Hepatocyte (in vitro differentiated cells): Measurements from ENCODE around the gene PPP1R9A. TPM values are rescaled to one million over a fixed set of nuclear protein-coding genes. Genes with fewer than 3 reads are reported as not detected.
A peak's percentile ranks its signal among the peaks of the same experiment; 100 is the strongest.

Source experiments
- DNase-seq: peaks from one replicate; pipeline ENCODE4 v3.0.0-alpha.2; 2016; ENCODE audit warnings: low spot score
- H2AFZ ChIP-seq: fragments of 200-600 bp; sonication (generic); 2 replicates; pipeline ENCODE4 v1.6.0; 2016; ENCODE audit warnings: antibody characterized with exemption, mild to moderate bottlenecking
- H3K27ac ChIP-seq: fragments of 200-600 bp; sonication (generic); 2 replicates; pipeline ENCODE4 v1.5.1; 2016; ENCODE audit warnings: mild to moderate bottlenecking
- H3K27me3 ChIP-seq: fragments of 200-600 bp; sonication (generic); 2 replicates; pipeline ENCODE4 v1.6.1; 2016
- H3K36me3 ChIP-seq: fragments of 200-600 bp; sonication (generic); replicated peaks from 2 replicates; pipeline ENCODE4 v1.5.1; 2016; ENCODE audit warnings: low read depth; ENCODE audit not compliant: insufficient read depth
- H3K4me1 ChIP-seq: fragments of 200-600 bp; sonication (generic); 2 replicates; pipeline ENCODE4 v1.5.1; 2016; ENCODE audit warnings: mild to moderate bottlenecking, moderate library complexity; ENCODE audit not compliant: insufficient read depth
- H3K4me2 ChIP-seq: fragments of 200-600 bp; sonication (generic); 2 replicates; pipeline ENCODE4 v1.6.0; 2016
- H3K4me3 ChIP-seq: fragments of 200-600 bp; sonication (generic); 2 replicates; pipeline ENCODE4 v1.5.1; 2016; ENCODE audit warnings: mild to moderate bottlenecking
- H3K79me2 ChIP-seq: fragments of 200-600 bp; sonication (generic); 2 replicates; pipeline ENCODE4 v1.6.0; 2017; ENCODE audit warnings: mild to moderate bottlenecking
- H3K9me2 ChIP-seq: fragments of 200-600 bp; sonication (generic); replicated peaks from 2 replicates; pipeline ENCODE4 v1.6.0; 2017; ENCODE audit warnings: mild to moderate bottlenecking; ENCODE audit not compliant: insufficient read depth
- H3K9me3 ChIP-seq: fragments of 200-600 bp; sonication (generic); 2 replicates; pipeline ENCODE4 v1.5.1; 2016; ENCODE audit warnings: low read depth, mild to moderate bottlenecking
- H4K20me1 ChIP-seq: fragments of 200-600 bp; sonication (generic); 2 replicates; pipeline ENCODE4 v1.6.0; 2016; ENCODE audit warnings: mild to moderate bottlenecking; ENCODE audit not compliant: insufficient read depth, poor library complexity, severe bottlenecking
- EZH2 ChIP-seq: fragments of 200-600 bp; sonication (generic); IDR thresholded peaks from 2 replicates; pipeline ENCODE4 v1.6.1; 2016; ENCODE audit warnings: antibody characterized with exemption, mild to moderate bottlenecking, borderline replicate concordance
- EZH2phosphoT487 ChIP-seq: fragments of 200-600 bp; sonication (generic); IDR thresholded peaks from one replicate; pipeline ENCODE4 v1.6.1; 2018; ENCODE audit warnings: antibody characterized with exemption, mild to moderate bottlenecking, low read depth, moderate library complexity; ENCODE audit not compliant: unreplicated experiment, severe bottlenecking
- WGBS: methylation state at CpG from one replicate; pipeline ENCODE4 v1.1.6; 2016; ENCODE audit warnings: low lambda C conversion rate; ENCODE audit errors: missing lambda C conversion rate; 5-methylcytosine and 5-hydroxymethylcytosine counted together
- polyA plus RNA-seq: library from polyadenylated mRNA; unstranded; fragments of >200 nt; fragmentation: Nextera tagmentation; extraction: Ambion mirVana; gene quantifications from 2 replicates; pipeline ENCODE4 v1.2.1, GENCODE V29; 2016
- total RNA-seq: library from RNA; depleted of rRNA; stranded (reverse); fragments of >200 nt; gene quantifications from 2 replicates; pipeline ENCODE4 v1.2.3, GENCODE V29; 2014
- TF ChIP-seq, protein P1 (sequence below): fragments of 200-600 bp; sonication (generic); IDR thresholded peaks from 2 replicates; pipeline ENCODE4 v1.5.1; 2016; ENCODE audit warnings: antibody characterized with exemption, mild to moderate bottlenecking; ENCODE audit not compliant: poor library complexity

Gene PPP1R9A
- total and polyA plus RNA-seq, 2 experiments from 2014 or later: 11.7 to 25.7 TPM

- H2AFZ ChIP-seq: no peak overlapping the region
- no peak for DNase-seq
Observed at GRCh38 chr7:95238252-95238943, 331.0 kb downstream of the PPP1R9A start.

GRCh38 chr7:95240921-95241320 lies 333.5 kb downstream of the PPP1R9A start:
- H3K9me3 ChIP-seq: no peaks in the 10 kb centered on the region
- H3K79me2 ChIP-seq: no peaks in the 10 kb centered on the region
- H3K27me3 ChIP-seq: no peaks in the 10 kb centered on the region
- no peak overlapping the region for H3K4me2 ChIP-seq
- TF ChIP-seq EZH2phosphoT487: no peak
- no peak for TF ChIP-seq EZH2
- TF ChIP-seq, protein P1, sequence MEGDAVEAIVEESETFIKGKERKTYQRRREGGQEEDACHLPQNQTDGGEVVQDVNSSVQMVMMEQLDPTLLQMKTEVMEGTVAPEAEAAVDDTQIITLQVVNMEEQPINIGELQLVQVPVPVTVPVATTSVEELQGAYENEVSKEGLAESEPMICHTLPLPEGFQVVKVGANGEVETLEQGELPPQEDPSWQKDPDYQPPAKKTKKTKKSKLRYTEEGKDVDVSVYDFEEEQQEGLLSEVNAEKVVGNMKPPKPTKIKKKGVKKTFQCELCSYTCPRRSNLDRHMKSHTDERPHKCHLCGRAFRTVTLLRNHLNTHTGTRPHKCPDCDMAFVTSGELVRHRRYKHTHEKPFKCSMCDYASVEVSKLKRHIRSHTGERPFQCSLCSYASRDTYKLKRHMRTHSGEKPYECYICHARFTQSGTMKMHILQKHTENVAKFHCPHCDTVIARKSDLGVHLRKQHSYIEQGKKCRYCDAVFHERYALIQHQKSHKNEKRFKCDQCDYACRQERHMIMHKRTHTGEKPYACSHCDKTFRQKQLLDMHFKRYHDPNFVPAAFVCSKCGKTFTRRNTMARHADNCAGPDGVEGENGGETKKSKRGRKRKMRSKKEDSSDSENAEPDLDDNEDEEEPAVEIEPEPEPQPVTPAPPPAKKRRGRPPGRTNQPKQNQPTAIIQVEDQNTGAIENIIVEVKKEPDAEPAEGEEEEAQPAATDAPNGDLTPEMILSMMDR: no peak
- H3K9me2 ChIP-seq: no peaks in the 10 kb centered on the region
- H3K36me3 ChIP-seq: no peaks in the 10 kb centered on the region
- WGBS: 59% methylated on average over 1 of the region's 1 CpG
- no peak overlapping the region for H2AFZ ChIP-seq
- H4K20me1 ChIP-seq: no peaks in the 10 kb centered on the region
- H3K4me3 ChIP-seq: no peak overlapping the region
- H3K27ac ChIP-seq: no peak overlapping the region
- DNase-seq: peak; percentile 13
- peaks cover 7% of the 10 kb centered on the region for H3K4me1 ChIP-seq

More at GRCh38 chr7:95238252-95238943, 331.0 kb downstream of the PPP1R9A start:
- no peaks in the 10 kb centered on the region for H3K79me2 ChIP-seq
- no peaks in the 10 kb centered on the region for H3K9me3 ChIP-seq
- H4K20me1 ChIP-seq: no peaks in the 10 kb centered on the region
- H3K4me3 ChIP-seq: no peak overlapping the region
- no peak overlapping the region for H3K27ac ChIP-seq
- TF ChIP-seq EZH2 (no peak), EZH2phosphoT487 (no peak)
- TF ChIP-seq, protein P1: no peak
- no peaks in the 10 kb centered on the region for H3K27me3 ChIP-seq
- peaks cover 7% of the 10 kb centered on the region for H3K4me1 ChIP-seq
- WGBS: 80% methylated on average over 3 of the region's 3 CpGs
- no peaks in the 10 kb centered on the region for H3K36me3 ChIP-seq
- H3K9me2 ChIP-seq: no peaks in the 10 kb centered on the region
- no peak overlapping the region for H3K4me2 ChIP-seq

DNA sequence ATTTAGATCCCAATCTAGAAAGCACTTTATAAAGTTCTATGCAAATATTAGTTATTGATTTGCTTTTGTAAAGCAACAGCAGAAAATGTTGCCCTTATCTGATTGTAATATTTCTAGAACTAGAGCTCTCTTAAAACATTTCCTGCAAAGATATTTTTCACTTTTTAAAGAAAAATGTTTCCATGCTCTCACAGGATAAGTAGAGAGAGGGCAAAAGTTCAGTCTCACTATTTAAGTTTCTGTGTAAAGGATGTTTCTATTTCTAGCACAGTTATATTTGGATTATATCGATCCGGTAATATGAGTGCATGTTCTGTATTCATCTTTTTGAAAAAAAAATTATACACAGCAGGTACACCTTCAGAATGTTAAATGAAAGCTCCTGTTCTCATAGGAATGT lies 334.9 kb downstream of the PPP1R9A start:
- H3K4me1 ChIP-seq: peaks cover 12% of the 10 kb centered on the region
- no peak overlapping the region for H3K27ac ChIP-seq
- no peak for DNase-seq
- no peaks in the 10 kb centered on the region for H3K27me3 ChIP-seq
- H3K36me3 ChIP-seq: no peaks in the 10 kb centered on the region
- H3K9me2 ChIP-seq: no peaks in the 10 kb centered on the region
- no peak overlapping the region for H3K4me2 ChIP-seq
- H4K20me1 ChIP-seq: no peaks in the 10 kb centered on the region
- H3K4me3 ChIP-seq: no peak overlapping the region
- H2AFZ ChIP-seq: no peak overlapping the region
- H3K9me3 ChIP-seq: no peaks in the 10 kb centered on the region
- no peaks in the 10 kb centered on the region for H3K79me2 ChIP-seq
- TF ChIP-seq EZH2phosphoT487 (no peak), EZH2 (no peak)
- TF ChIP-seq, protein P1: no peak
- WGBS: 63% methylated on average over 2 of the region's 2 CpGs

- H3K4me2 ChIP-seq: no peak overlapping the region
- H3K4me3 ChIP-seq: no peak overlapping the region
- H3K27me3 ChIP-seq: no peaks in the 10 kb centered on the region
- no peak overlapping the region for H2AFZ ChIP-seq
- H3K9me3 ChIP-seq: no peaks in the 10 kb centered on the region
- H3K9me2 ChIP-seq: no peaks in the 10 kb centered on the region
- H3K4me1 ChIP-seq: peaks cover 12% of the 10 kb centered on the region
- H3K27ac ChIP-seq: no peak overlapping the region
- no peak for DNase-seq
- no peak for TF ChIP-seq EZH2
- no peaks in the 10 kb centered on the region for H4K20me1 ChIP-seq
- no peaks in the 10 kb centered on the region for H3K79me2 ChIP-seq
- no peaks in the 10 kb centered on the region for H3K36me3 ChIP-seq
Observed at GRCh38 chr7:95244616-95245015, 337.2 kb downstream of the PPP1R9A start.
